Mucosa of descending colon (tissue), 3 donors: ENCODE data around the gene CHRNA3. TPM values are rescaled to one million over a fixed set of nuclear protein-coding genes. Genes with fewer than 3 reads are reported as not detected.
"Not testable (repeated sequence)": the region's sequence is repeated elsewhere in the genome, so short reads cannot be mapped to it uniquely, and the experiment has no call there.

Source experiments
- ATAC-seq: fragments of 200-7000 bp; cut with Tn5 transposase; one replicate; pipeline ENCODE4 v1.9.1; 2020; ENCODE audit warnings: mild to moderate bottlenecking, moderate library complexity
- DNase-seq, 3 donors: peaks; one replicate each; pipeline ENCODE4 v3.0.0-alpha.2; 2020
- H3K36me3 ChIP-seq: fragments of 200-600 bp; one replicate; pipeline ENCODE4 v1.8.0; 2021; ENCODE audit warnings: low read depth, mild to moderate bottlenecking
- H3K4me1 ChIP-seq: fragments of 200-600 bp; one replicate; pipeline ENCODE4 v1.8.0; 2021; ENCODE audit warnings: low read depth, mild to moderate bottlenecking
- H3K4me3 ChIP-seq: fragments of 200-600 bp; one replicate; pipeline ENCODE4 v1.8.0; 2021; ENCODE audit warnings: mild to moderate bottlenecking
- H3K9me3 ChIP-seq: fragments of 200-600 bp; one replicate; pipeline ENCODE4 v1.8.0; 2021; ENCODE audit warnings: mild to moderate bottlenecking
- CTCF ChIP-seq: fragments of 200-600 bp; IDR thresholded peaks from one replicate; pipeline ENCODE4 v1.8.0; 2022; ENCODE audit warnings: antibody characterized with exemption, mild to moderate bottlenecking
- intact Hi-C, 2 donors: fragments of 100-400 bp; cut with DNase I in 1 of 2; cut with micrococcal nuclease in 1 of 2; formaldehyde crosslinking; loops; one replicate each; pipeline versions ENCODE4 v1.11.0 to v1.11.1; 2022; cut with DNase I, micrococcal nuclease
- total RNA-seq, 3 donors: library from RNA; stranded (reverse); fragmentation: NEBNext Ultra II Directional in 2 of 3; extraction: Animal tissue kit (Norgen Biotek cat#: 25700) in 2 of 3; gene quantifications; one replicate each; pipeline versions ENCODE4 v1.2.1 to v1.2.4, GENCODE V29; 2021 to 2023
- donor health status: DM: no; HTN: no; CAD: no; lungs with moderate emphysema.
- donor health status: DM: no; HTN: no; CAD: no.
- donor health status: DM: no; HTN: yes; CAD: no.

Gene CHRNA3
- total RNA-seq, 3 donors from 2014 or later, result 1.9 to 13.9 (median 4.8) TPM

DNA sequence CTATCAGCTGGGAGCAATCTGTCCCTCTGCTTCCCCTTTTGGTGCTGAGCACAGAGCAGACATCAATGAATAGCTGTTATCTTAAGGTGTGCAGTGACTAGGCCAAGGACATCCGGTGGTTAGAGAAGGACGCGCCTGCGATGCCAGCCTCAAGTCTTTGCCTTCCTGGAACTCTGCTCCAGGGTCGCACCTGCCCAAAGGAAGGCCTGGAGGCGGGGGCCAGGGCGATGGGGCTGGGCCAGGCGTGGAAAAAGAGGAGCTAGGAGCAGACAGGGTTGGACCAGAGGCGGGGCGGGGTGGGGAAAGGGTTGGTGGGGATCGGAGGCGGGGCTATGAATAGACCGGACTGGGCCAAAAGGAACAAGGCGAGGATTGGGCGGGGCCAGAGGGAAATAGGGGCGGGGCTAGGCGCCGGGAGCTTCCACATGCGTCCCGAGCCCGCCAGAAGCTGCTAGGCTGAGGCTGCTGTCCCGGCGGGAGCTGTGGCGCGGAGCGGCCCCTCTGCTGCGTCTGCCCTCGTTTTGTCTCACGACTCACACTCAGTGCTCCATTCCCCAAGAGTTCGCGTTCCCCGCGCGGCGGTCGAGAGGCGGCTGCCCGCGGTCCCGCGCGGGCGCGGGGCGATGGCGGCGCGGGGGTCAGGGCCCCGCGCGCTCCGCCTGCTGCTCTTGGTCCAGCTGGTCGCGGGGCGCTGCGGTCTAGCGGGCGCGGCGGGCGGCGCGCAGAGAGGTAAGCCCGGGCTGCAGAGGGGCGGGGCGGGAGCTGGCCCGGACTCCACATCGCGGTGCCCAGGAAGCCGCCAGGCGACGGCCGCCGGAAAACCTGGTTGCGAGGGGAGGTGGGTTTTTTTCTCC is 55.5 kb downstream of the CHRNA3 start, which contains the start of gene CHRNA5:
Gene CHRNA5 (plus strand): TSS at position 424 of the 854 bp plus-strand sequence. CDS start 200 bp downstream, at position 624.
- H3K4me3 ChIP-seq, result peak within 1 kb of the TSS; percentile 32
- no peaks in the 10 kb centered on the region for H3K9me3 ChIP-seq
- no peaks in the 10 kb centered on the region for H3K36me3 ChIP-seq
- no peak for TF ChIP-seq CTCF
- peaks cover 6% of the 10 kb centered on the region for H3K4me1 ChIP-seq
- DNase-seq, result peak; percentile 84 to 95 (median 93)
- intact Hi-C loops, result no loop called here
- peak; percentile 98 for ATAC-seq

DNA sequence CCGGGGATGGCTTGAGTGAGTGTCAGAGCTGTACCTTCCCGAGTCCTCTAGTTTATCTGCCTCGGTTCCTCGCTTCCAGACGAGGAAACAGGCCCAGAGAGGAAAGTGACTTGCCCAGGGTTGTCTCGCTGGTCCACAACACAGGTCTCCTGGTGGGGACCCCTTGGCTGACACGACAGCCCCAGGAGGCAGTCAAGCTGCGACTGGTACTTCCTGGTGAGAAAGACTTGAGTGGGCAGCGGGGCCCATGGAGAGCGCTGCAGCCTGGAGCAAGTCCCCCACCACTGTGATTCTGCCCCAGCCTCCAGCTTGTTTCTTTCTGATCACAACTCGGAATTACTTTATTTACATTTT is 56.1 kb downstream of the CHRNA3 start:
- Histone ChIP-seq H3K9me3 (no peaks in the 10 kb centered on the region), H3K36me3 (no peaks in the 10 kb centered on the region), H3K4me3 (no peak overlapping the region), H3K4me1 (peaks cover 6% of the 10 kb centered on the region)
- intact Hi-C loops, result no loop called here
- TF ChIP-seq CTCF, result no peak
- DNase-seq (peak in 1 of 3 donors; percentile 36), ATAC-seq (no peak)

DNA sequence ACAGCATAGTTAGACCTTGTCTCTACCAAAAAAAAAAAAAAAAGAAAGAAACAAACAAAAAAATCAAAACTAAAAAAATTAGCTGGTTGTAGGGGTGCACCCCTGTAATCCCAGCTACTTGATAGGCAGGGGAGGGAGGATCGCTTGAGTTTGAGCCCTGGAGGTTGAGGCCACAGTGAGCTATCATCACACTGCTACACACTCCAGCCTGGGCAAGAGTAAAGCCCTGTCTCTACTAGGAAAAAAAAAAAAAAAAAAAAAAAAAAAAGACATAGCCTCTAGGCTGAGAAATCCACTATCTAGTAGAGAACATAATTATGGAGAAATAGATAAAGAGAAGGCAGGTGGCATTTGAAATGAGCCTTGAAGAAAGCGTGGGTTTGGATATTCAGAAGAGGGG is 57.7 kb downstream of the CHRNA3 start:
- Histone ChIP-seq H3K9me3 (no peaks in the 10 kb centered on the region), H3K36me3 (no peaks in the 10 kb centered on the region), H3K4me1 (peaks cover 6% of the 10 kb centered on the region), H3K4me3 (no peak overlapping the region)
- DNase-seq, result no peak
- intact Hi-C loops, result no loop called here
- TF ChIP-seq CTCF, result no peak
- ATAC-seq, result no peak

- no peak for ATAC-seq
- Histone ChIP-seq H3K9me3 (no peaks in the 10 kb centered on the region), H3K36me3 (no peaks in the 10 kb centered on the region), H3K4me3 (no peak overlapping the region), H3K4me1 (peaks cover 6% of the 10 kb centered on the region)
- no peak for TF ChIP-seq CTCF
- no peak for DNase-seq
- intact Hi-C loops, result no loop called here
These were observed 59.3 kb downstream of the CHRNA3 start for GRCh38 chr15:78561490-78561889.

GRCh38 chr15:78560201-78560600 is 60.6 kb downstream of the CHRNA3 start:
- ATAC-seq, H3K36me3 ChIP-seq, intact Hi-C loops, H3K4me1 ChIP-seq, H3K9me3 ChIP-seq, DNase-seq, H3K4me3 ChIP-seq: not testable (repeated sequence)

GRCh38 chr15:78552597-78552996 is 68.2 kb downstream of the CHRNA3 start:
- Histone ChIP-seq H3K36me3 (peaks cover 10% of the 10 kb centered on the region), H3K4me1 (no peaks in the 10 kb centered on the region), H3K9me3 (no peaks in the 10 kb centered on the region), H3K4me3 (no peak overlapping the region)
- no peak for ATAC-seq
- intact Hi-C loops, result no loop called here
- DNase-seq, result no peak
- no peak for TF ChIP-seq CTCF
